A673 (cell line): ENCODE measurements around the gene ESD. TPM values are rescaled to one million over a fixed set of nuclear protein-coding genes. Genes with fewer than 3 reads are reported as not detected.

Experiments
- BruUV-seq: library from RNA; stranded (reverse); fragments of 400-500 nt; replicated peaks from 2 replicates; lab custom pipeline; 2021; lab: Mats Ljungman, UMichigan
- CTCF ChIA-PET: fragments of 300-600 bp; sonication (Branson Sonifier 250); formaldehyde crosslinking; loops from one replicate; lab custom pipeline; 2022; ENCODE audit warnings: antibody characterized with exemption; lab: Charles Lee
- POLR2A ChIA-PET: fragments of 300-600 bp; sonication (Branson Sonifier 250); formaldehyde crosslinking; loops from one replicate; lab custom pipeline; 2022; ENCODE audit warnings: antibody characterized with exemption; ENCODE audit not compliant: low non-redundant PET; lab: Charles Lee
- DNase-seq: peaks from one replicate; pipeline ENCODE4 v3.0.0-alpha.2; 2015; ENCODE audit warnings: low spot score
- H3K27ac ChIP-seq: fragments of 200-600 bp; sonication (generic); 2 replicates; pipeline ENCODE4 v1.5.1; 2016; ENCODE audit warnings: mixed run types, low read depth, mild to moderate bottlenecking, mixed read lengths, antibody characterized with exemption, low read length; ENCODE audit not compliant: poor library complexity, severe bottlenecking
- H3K27me3 ChIP-seq: fragments of 200-600 bp; sonication (generic); replicated peaks from 2 replicates; pipeline ENCODE4 v1.6.1; 2017; ENCODE audit warnings: mixed run types, low read depth, mild to moderate bottlenecking, mixed read lengths, antibody characterized with exemption, low read length; ENCODE audit not compliant: insufficient read depth, poor library complexity
- H3K36me3 ChIP-seq: fragments of 200-600 bp; sonication (generic); 2 replicates; pipeline ENCODE4 v1.6.1; 2016; ENCODE audit warnings: mixed run types, mild to moderate bottlenecking, mixed read lengths, antibody characterized with exemption, low read length; ENCODE audit not compliant: insufficient read depth, poor library complexity, severe bottlenecking
- H3K4me1 ChIP-seq: fragments of 200-600 bp; sonication (generic); 2 replicates; pipeline ENCODE4 v1.6.1; 2017; ENCODE audit warnings: mixed run types, mild to moderate bottlenecking, mixed read lengths, antibody characterized with exemption, low read length; ENCODE audit not compliant: insufficient read depth, poor library complexity, severe bottlenecking
- H3K4me3 ChIP-seq: fragments of 200-600 bp; sonication (generic); 2 replicates; pipeline ENCODE4 v1.5.1; 2016; ENCODE audit warnings: low read depth, mixed run types, mild to moderate bottlenecking, mixed read lengths, low read length; ENCODE audit not compliant: poor library complexity, severe bottlenecking
- H3K9me3 ChIP-seq: fragments of 200-600 bp; sonication (generic); 2 replicates; pipeline ENCODE4 v1.6.1; 2016; ENCODE audit warnings: mixed run types, low read depth, mild to moderate bottlenecking, mixed read lengths, antibody characterized with exemption, low read length; ENCODE audit not compliant: poor library complexity, severe bottlenecking
- EZH2 ChIP-seq: fragments of 200-600 bp; sonication (generic); IDR thresholded peaks from 2 replicates; pipeline ENCODE4 v1.6.1; 2017; ENCODE audit warnings: borderline replicate concordance, low read depth, mild to moderate bottlenecking, mixed read lengths, antibody characterized with exemption, low read length; ENCODE audit not compliant: poor library complexity, severe bottlenecking
- intact Hi-C: fragments of 100-400 bp; cut with micrococcal nuclease; formaldehyde crosslinking; loops from one replicate; pipeline ENCODE4 v1.10.0; 2022; ENCODE audit not compliant: unreplicated experiment
- total RNA-seq: library from RNA; stranded (reverse); gene quantifications from 2 replicates; pipeline ENCODE4 v1.2.3, GENCODE V29; 2021
- TF ChIP-seq, protein P1 (sequence below): fragments of 300-800, 200-600 bp; sonication (generic); conservative IDR thresholded peaks from 2 replicates; pipeline ENCODE4 v1.5.1; 2017; ENCODE audit warnings: low read depth, mild to moderate bottlenecking, antibody characterized with exemption, low read length, moderate library complexity, mixed read lengths

The ESD gene
- total RNA-seq, 1 experiment from 2014 or later: 167 TPM

DNA sequence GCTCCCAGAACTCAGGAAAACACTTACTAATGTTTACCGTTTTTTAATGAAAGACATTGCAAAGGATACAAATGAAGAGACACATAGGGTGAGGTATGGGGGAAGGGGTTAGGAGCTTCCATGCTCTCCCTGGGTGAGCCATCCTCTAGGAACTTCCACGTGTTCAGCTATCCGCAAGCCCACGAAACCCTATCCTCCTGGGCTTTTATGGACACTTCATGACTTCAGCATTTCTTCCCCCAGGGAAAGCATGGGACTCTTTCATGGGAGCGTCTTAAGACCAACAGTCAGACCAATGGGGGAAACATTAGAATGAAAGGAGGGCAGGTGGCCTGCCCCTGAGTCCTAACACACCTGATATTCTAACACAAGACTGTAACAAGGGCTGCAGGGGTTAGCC lies 6.6 kb upstream of the ESD start:
- ChIA-PET POLR2A (no interaction called here), CTCF (no interaction called here)
- H3K36me3 ChIP-seq: no peaks in the 10 kb centered on the region
- no TSS peak for BruUV-seq
- H3K4me3 ChIP-seq: no peak overlapping the region
- DNase-seq: no peak
- H3K9me3 ChIP-seq: no peaks in the 10 kb centered on the region
- no peak overlapping the region for H3K27ac ChIP-seq
- TF ChIP-seq, protein P1, sequence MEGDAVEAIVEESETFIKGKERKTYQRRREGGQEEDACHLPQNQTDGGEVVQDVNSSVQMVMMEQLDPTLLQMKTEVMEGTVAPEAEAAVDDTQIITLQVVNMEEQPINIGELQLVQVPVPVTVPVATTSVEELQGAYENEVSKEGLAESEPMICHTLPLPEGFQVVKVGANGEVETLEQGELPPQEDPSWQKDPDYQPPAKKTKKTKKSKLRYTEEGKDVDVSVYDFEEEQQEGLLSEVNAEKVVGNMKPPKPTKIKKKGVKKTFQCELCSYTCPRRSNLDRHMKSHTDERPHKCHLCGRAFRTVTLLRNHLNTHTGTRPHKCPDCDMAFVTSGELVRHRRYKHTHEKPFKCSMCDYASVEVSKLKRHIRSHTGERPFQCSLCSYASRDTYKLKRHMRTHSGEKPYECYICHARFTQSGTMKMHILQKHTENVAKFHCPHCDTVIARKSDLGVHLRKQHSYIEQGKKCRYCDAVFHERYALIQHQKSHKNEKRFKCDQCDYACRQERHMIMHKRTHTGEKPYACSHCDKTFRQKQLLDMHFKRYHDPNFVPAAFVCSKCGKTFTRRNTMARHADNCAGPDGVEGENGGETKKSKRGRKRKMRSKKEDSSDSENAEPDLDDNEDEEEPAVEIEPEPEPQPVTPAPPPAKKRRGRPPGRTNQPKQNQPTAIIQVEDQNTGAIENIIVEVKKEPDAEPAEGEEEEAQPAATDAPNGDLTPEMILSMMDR: no peak
- no peak for TF ChIP-seq EZH2
- no peaks in the 10 kb centered on the region for H3K27me3 ChIP-seq
- no peaks in the 10 kb centered on the region for H3K4me1 ChIP-seq
- intact Hi-C loops: no loop called here

DNA sequence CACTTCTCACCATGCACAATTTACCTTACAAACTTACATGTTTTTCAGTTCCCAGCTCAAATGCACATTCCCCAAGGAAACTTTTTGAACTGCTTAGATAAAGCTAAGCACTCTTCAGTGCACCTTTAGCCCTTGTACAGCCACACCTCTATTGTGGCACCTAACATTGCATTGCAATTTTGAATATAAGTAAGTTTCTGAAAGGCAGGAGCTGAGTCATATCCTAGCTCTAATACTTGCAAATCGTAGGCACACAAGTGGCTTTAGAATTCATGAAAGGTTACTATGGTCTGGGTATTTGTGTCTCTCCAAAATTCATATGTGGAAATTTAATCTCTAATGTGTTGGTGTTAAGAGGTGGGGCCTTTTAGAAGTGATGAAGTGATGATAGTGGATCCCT lies 4.9 kb upstream of the ESD start:
- Histone ChIP-seq H3K9me3 (no peaks in the 10 kb centered on the region), H3K4me3 (no peak overlapping the region), H3K27me3 (no peaks in the 10 kb centered on the region), H3K4me1 (peaks cover 6% of the 10 kb centered on the region), H3K36me3 (no peaks in the 10 kb centered on the region), H3K27ac (no peak overlapping the region)
- intact Hi-C loops: no loop called here
- no peak for DNase-seq
- TF ChIP-seq EZH2: no peak
- TF ChIP-seq, protein P1: no peak
- POLR2A ChIA-PET: no interaction called here
- no TSS peak for BruUV-seq
- CTCF ChIA-PET: no interaction called here

DNA sequence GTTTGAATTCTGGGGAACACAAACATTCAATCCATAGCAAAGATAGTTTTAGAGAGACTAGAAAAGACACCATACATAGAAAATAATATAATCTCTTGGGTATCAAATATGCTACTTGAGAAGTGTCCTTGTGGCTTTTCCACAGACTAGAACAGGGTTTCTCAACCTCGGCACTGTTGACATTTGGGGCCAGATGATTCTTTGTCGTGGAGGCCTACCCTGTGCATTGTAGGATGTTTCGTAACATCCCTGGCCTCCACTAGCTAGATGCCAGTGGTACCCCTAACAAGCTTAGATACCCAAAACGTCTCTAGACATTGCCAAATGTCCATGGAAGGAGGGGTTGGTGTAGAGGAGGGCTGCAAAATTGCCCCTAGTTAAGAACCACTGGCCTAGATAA lies 2.2 kb upstream of the ESD start:
- no peak for DNase-seq
- TF ChIP-seq EZH2: no peak
- TF ChIP-seq, protein P1: no peak
- no peaks in the 10 kb centered on the region for H3K27me3 ChIP-seq
- no TSS peak for BruUV-seq
- intact Hi-C loops: no loop called here
- ChIA-PET POLR2A (no interaction called here), CTCF (no interaction called here)
- no peak overlapping the region for H3K27ac ChIP-seq
- peaks cover 19% of the 10 kb centered on the region for H3K4me1 ChIP-seq
- H3K9me3 ChIP-seq: no peaks in the 10 kb centered on the region
- no peaks in the 10 kb centered on the region for H3K36me3 ChIP-seq
- H3K4me3 ChIP-seq: no peak overlapping the region
